Astrocyte (in vitro differentiated cells and primary cell): ENCODE measurements around the gene NTM. TPM values are rescaled to one million over a fixed set of nuclear protein-coding genes. Genes with fewer than 3 reads are reported as not detected.
A peak's percentile ranks its signal among the peaks of the same experiment; 100 is the strongest.

ENCODE experiments used
- DNase-seq: peaks from one replicate; pipeline ENCODE4 v3.0.0-alpha.2; 2010; ENCODE audit warnings: low read depth
- FAIRE-seq: peaks from 2 replicates; lab custom pipeline; 2011; peaks lifted over from hg19 to GRCh38; lab: Jason Lieb, UNC
- H2AFZ ChIP-seq: 2 replicates; pipeline ENCODE4 v1.6.0; 2012; ENCODE audit warnings: low read depth, low read length, inconsistent platforms
- H3K27ac ChIP-seq: 2 replicates; pipeline ENCODE4 v1.5.1; 2011; ENCODE audit warnings: low read depth, low read length, inconsistent platforms
- H3K27me3 ChIP-seq: 2 replicates; pipeline ENCODE4 v1.6.0; 2011; ENCODE audit warnings: low read length, inconsistent platforms; ENCODE audit not compliant: insufficient read depth
- H3K36me3 ChIP-seq: 2 replicates; pipeline ENCODE4 v1.5.1; 2011; ENCODE audit warnings: low read length, inconsistent platforms; ENCODE audit not compliant: insufficient read depth
- H3K4me1 ChIP-seq: 2 replicates; pipeline ENCODE4 v1.5.1; 2011; ENCODE audit warnings: low read length, inconsistent platforms; ENCODE audit not compliant: insufficient read depth
- H3K4me2 ChIP-seq: 2 replicates; pipeline ENCODE4 v1.6.0; 2012; ENCODE audit warnings: low read length, inconsistent platforms
- H3K4me3 ChIP-seq: 2 replicates; pipeline ENCODE4 v1.5.1; 2011; ENCODE audit warnings: low read depth, mild to moderate bottlenecking, low read length, inconsistent platforms; ENCODE audit not compliant: insufficient read depth
- H3K79me2 ChIP-seq: 2 replicates; pipeline ENCODE4 v1.6.0; 2012; ENCODE audit warnings: mild to moderate bottlenecking, low read length, inconsistent platforms; ENCODE audit not compliant: insufficient read depth
- H3K9ac ChIP-seq: 2 replicates; pipeline ENCODE4 v1.6.0; 2012; ENCODE audit warnings: mild to moderate bottlenecking, low read length, inconsistent platforms
- H3K9me3 ChIP-seq: 2 replicates; pipeline ENCODE4 v1.5.1; 2012; ENCODE audit warnings: low read depth, mild to moderate bottlenecking, low read length, inconsistent platforms; ENCODE audit not compliant: insufficient read depth
- H4K20me1 ChIP-seq: 2 replicates; pipeline ENCODE4 v1.6.0; 2012; ENCODE audit warnings: low read length, inconsistent platforms; ENCODE audit not compliant: insufficient read depth
- H3K27ac Mint-ChIP-seq: one replicate; pipeline ENCODE4 v1.8.0; 2021; ENCODE audit warnings: mild to moderate bottlenecking, mixed read lengths; ENCODE audit not compliant: unreplicated experiment
- H3K27me3 Mint-ChIP-seq: one replicate; pipeline ENCODE4 v1.8.0; 2021; ENCODE audit warnings: low read depth, mixed read lengths; ENCODE audit not compliant: unreplicated experiment
- H3K36me3 Mint-ChIP-seq: one replicate; pipeline ENCODE4 v1.8.0; 2021; ENCODE audit warnings: low read depth, mixed read lengths; ENCODE audit not compliant: unreplicated experiment
- H3K4me1 Mint-ChIP-seq: one replicate; pipeline ENCODE4 v1.8.0; 2021; ENCODE audit warnings: low read depth, mixed read lengths; ENCODE audit not compliant: unreplicated experiment
- H3K4me3 Mint-ChIP-seq: one replicate; pipeline ENCODE4 v1.8.0; 2021; ENCODE audit warnings: mild to moderate bottlenecking, moderate library complexity, mixed read lengths; ENCODE audit not compliant: unreplicated experiment
- H3K9me3 Mint-ChIP-seq: one replicate; pipeline ENCODE4 v1.8.0; 2021; ENCODE audit warnings: mild to moderate bottlenecking, mixed read lengths; ENCODE audit not compliant: unreplicated experiment
- EZH2 ChIP-seq: IDR thresholded peaks from 2 replicates; pipeline ENCODE4 v1.6.1; 2012; ENCODE audit warnings: mild to moderate bottlenecking, low read length, inconsistent platforms; ENCODE audit not compliant: insufficient read depth
- total RNA-seq: library from RNA; stranded (reverse); gene quantifications from 2 replicates; pipeline ENCODE4 v1.2.1, GENCODE V29; 2021
- TF ChIP-seq, protein P1 (sequence below): IDR thresholded peaks from 2 replicates; pipeline ENCODE4 v1.5.1; 2011; ENCODE audit warnings: low read depth, mild to moderate bottlenecking, inconsistent platforms, low read length, moderate library complexity; ENCODE audit not compliant: insufficient read depth

NTM gene
- total RNA-seq, 1 donor from 2014 or later = 98.2 TPM

- no peaks in the 10 kb centered on the region for H3K27me3 Mint-ChIP-seq
- Histone ChIP-seq H3K27me3 (no peaks in the 10 kb centered on the region), H3K79me2 (peaks cover 25% of the 10 kb centered on the region), H3K36me3 (peaks cover 2% of the 10 kb centered on the region), H4K20me1 (no peaks in the 10 kb centered on the region), H3K9ac (peak overlapping the region; percentile 51), H3K27ac (peak overlapping the region; percentile 79), H3K4me1 (peaks cover 32% of the 10 kb centered on the region), H2AFZ (no peak overlapping the region), H3K4me3 (peak overlapping the region; percentile 17), H3K4me2 (peak overlapping the region; percentile 74), H3K9me3 (no peaks in the 10 kb centered on the region)
- no peak overlapping the region for H3K4me3 Mint-ChIP-seq
- no peak for FAIRE-seq
- DNase-seq = peak; percentile 34
- peak overlapping the region; percentile 94 for H3K27ac Mint-ChIP-seq
- TF ChIP-seq EZH2 = no peak
- TF ChIP-seq, protein P1, sequence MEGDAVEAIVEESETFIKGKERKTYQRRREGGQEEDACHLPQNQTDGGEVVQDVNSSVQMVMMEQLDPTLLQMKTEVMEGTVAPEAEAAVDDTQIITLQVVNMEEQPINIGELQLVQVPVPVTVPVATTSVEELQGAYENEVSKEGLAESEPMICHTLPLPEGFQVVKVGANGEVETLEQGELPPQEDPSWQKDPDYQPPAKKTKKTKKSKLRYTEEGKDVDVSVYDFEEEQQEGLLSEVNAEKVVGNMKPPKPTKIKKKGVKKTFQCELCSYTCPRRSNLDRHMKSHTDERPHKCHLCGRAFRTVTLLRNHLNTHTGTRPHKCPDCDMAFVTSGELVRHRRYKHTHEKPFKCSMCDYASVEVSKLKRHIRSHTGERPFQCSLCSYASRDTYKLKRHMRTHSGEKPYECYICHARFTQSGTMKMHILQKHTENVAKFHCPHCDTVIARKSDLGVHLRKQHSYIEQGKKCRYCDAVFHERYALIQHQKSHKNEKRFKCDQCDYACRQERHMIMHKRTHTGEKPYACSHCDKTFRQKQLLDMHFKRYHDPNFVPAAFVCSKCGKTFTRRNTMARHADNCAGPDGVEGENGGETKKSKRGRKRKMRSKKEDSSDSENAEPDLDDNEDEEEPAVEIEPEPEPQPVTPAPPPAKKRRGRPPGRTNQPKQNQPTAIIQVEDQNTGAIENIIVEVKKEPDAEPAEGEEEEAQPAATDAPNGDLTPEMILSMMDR = no peak
- peaks cover 10% of the 10 kb centered on the region for H3K36me3 Mint-ChIP-seq
- peaks cover 58% of the 10 kb centered on the region for H3K4me1 Mint-ChIP-seq
- no peaks in the 10 kb centered on the region for H3K9me3 Mint-ChIP-seq
Observed at GRCh38 chr11:131978351-131978750, 607.9 kb downstream of the NTM start.

DNA sequence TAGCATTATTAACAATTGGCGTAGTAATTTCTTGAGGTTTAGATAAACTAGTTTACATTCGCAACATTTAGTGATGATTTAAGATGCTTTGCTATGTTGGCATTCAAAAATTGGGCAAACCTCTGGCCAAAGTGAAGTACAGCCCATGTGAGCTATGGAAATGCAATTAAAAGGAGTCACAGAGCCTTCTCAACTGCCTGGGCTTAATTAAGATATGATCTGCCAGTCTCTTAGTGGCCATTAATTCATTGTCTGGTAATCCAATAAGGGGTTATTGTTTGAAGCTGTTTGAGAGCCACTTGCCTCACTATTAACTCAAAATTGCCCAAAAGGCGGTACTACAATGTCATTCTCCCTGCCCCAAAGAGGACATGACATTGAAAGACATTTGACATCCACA, 608.9 kb downstream of the NTM start:
- H3K27ac ChIP-seq = no peak overlapping the region
- TF ChIP-seq, protein P1 = no peak
- TF ChIP-seq EZH2 = no peak
- H4K20me1 ChIP-seq = no peaks in the 10 kb centered on the region
- Mint-ChIP-seq H3K4me3 (no peak overlapping the region), H3K4me1 (peaks cover 58% of the 10 kb centered on the region), H3K9me3 (no peaks in the 10 kb centered on the region), H3K27ac (no peak overlapping the region), H3K27me3 (no peaks in the 10 kb centered on the region), H3K36me3 (peaks cover 8% of the 10 kb centered on the region)
- no peak overlapping the region for H3K4me2 ChIP-seq
- DNase-seq (no peak), FAIRE-seq (no peak)
- H2AFZ ChIP-seq = no peak overlapping the region
- peaks cover 21% of the 10 kb centered on the region for H3K79me2 ChIP-seq
- H3K36me3 ChIP-seq = peaks cover 2% of the 10 kb centered on the region
- no peak overlapping the region for H3K9ac ChIP-seq
- H3K4me1 ChIP-seq = peaks cover 32% of the 10 kb centered on the region
- H3K27me3 ChIP-seq = no peaks in the 10 kb centered on the region
- no peak overlapping the region for H3K4me3 ChIP-seq
- H3K9me3 ChIP-seq = no peaks in the 10 kb centered on the region

DNA sequence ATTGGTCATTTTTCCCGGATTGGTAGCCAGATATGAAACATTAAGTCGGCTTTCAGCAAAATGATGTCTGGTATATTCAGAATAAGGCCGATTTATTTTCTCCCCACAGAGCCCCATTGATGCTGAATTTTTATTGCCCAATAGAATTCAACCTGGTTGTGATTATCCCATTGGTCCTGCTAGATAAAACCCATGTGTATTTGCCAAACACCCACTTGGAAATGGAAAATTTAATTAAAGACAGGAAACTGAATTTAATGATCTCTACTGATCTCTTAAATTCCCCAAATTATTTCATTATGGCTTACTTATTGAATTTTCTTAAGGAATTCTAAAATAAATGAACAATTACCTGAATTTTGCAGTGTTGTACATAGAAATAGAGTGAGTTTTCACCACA, 609.8 kb downstream of the NTM start:
- Histone ChIP-seq H2AFZ (no peak overlapping the region), H3K27ac (no peak overlapping the region), H4K20me1 (no peaks in the 10 kb centered on the region), H3K4me2 (no peak overlapping the region), H3K4me1 (peaks cover 32% of the 10 kb centered on the region), H3K9ac (no peak overlapping the region), H3K4me3 (no peak overlapping the region), H3K9me3 (no peaks in the 10 kb centered on the region), H3K36me3 (peaks cover 2% of the 10 kb centered on the region), H3K79me2 (peaks cover 16% of the 10 kb centered on the region), H3K27me3 (no peaks in the 10 kb centered on the region)
- Mint-ChIP-seq H3K27me3 (no peaks in the 10 kb centered on the region), H3K9me3 (no peaks in the 10 kb centered on the region), H3K36me3 (peaks cover 10% of the 10 kb centered on the region), H3K4me1 (peaks cover 58% of the 10 kb centered on the region), H3K27ac (no peak overlapping the region), H3K4me3 (no peak overlapping the region)
- no peak for FAIRE-seq
- no peak for DNase-seq
- TF ChIP-seq EZH2 = no peak
- TF ChIP-seq, protein P1 = no peak
